ENCODE measurements around the gene NTRK3. TPM values are rescaled to one million over a fixed set of nuclear protein-coding genes. Genes with fewer than 3 reads are reported as not detected.

Gene NTRK3
- total RNA-seq, 1 experiment from 2014 or later, result not detected

DNA sequence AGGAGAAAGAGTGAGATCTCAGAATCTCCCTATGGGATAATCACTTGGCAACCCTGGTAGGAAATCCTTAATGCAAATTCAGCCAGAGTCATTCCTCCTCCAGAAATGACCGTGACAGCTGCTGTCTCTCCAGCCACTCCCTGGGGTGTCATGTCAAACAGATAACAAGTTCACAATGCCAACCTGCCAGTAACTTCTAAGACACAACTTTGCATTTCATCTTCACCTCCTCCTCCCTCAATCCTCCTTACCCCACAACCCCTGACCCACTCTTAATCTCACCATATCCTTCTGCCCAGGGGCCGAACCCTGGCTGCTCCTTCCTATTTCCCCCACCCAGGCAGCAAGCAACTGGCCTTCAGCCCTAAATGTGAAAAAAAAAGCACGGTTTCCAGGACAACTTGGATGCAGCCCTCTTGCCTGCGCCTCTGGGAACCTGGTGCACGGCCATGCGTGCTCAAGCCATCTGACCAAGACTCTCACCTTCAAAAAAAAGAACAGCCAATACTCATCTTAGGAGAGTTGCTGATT is 166.0 kb downstream of the NTRK3 start:
- intact Hi-C loops (cut with micrococcal nuclease), result no loop called here
- ChIA-PET POLR2A (no interaction called here), CTCF (interaction anchor here (0.7 kb wide), 1 partner anchor 445 kb away, joined by 4 read pairs; no protein-coding TSS in a partner anchor)
- Mint-ChIP-seq H3K9me3 (ENCODE audit: unreplicated experiment) (peaks cover 21% of the 10 kb centered on the region), H3K27me3 (ENCODE audit: insufficient read depth, unreplicated experiment) (no peaks in the 10 kb centered on the region), H3K36me3 (ENCODE audit: insufficient read depth, unreplicated experiment) (no peaks in the 10 kb centered on the region), H3K27ac (ENCODE audit: low read depth, unreplicated experiment) (no peak overlapping the region), H3K4me3 (ENCODE audit: unreplicated experiment) (no peak overlapping the region), H3K4me1 (ENCODE audit: insufficient read depth, unreplicated experiment) (no peaks in the 10 kb centered on the region)
- TF ChIP-seq, protein P1, sequence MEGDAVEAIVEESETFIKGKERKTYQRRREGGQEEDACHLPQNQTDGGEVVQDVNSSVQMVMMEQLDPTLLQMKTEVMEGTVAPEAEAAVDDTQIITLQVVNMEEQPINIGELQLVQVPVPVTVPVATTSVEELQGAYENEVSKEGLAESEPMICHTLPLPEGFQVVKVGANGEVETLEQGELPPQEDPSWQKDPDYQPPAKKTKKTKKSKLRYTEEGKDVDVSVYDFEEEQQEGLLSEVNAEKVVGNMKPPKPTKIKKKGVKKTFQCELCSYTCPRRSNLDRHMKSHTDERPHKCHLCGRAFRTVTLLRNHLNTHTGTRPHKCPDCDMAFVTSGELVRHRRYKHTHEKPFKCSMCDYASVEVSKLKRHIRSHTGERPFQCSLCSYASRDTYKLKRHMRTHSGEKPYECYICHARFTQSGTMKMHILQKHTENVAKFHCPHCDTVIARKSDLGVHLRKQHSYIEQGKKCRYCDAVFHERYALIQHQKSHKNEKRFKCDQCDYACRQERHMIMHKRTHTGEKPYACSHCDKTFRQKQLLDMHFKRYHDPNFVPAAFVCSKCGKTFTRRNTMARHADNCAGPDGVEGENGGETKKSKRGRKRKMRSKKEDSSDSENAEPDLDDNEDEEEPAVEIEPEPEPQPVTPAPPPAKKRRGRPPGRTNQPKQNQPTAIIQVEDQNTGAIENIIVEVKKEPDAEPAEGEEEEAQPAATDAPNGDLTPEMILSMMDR (IDR thresholded peaks at IDR 0.05; ENCODE audit: unreplicated experiment), result no peak
- DNase-seq (ENCODE audit: unreplicated experiment), result no peak
- BruUV-seq (replicated peaks), result no TSS peak

GRCh38 chr15:88089731-88090130 is 166.8 kb downstream of the NTRK3 start:
- intact Hi-C loops (cut with micrococcal nuclease), result no loop called here

DNA sequence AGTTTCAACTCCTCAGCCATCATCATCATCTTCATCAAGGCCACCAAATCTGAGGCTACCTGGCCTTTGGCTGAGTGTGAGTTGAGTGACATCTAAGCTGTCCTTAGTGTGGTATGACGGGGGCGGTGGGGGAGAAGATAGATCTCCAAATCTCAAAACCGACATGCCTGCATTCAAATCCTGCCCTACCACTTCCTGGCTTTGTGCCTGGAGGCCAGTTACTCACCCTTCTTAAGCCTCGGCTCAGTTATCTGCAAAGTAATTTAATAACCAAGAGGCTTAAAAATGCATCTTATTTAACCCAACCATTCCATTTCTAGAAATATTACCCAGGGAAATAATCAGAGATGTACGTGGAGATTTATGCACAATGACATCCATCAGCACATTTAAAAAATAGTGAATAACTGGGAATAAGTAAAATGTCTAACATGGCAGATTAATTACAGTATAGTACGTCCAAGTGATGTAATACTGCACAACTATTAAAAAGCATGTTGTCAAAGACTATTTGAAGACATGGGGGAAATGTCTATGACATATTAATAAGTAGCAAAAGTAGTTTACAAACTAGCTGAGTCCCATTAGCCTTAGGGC is 167.4 kb downstream of the NTRK3 start:
- no peak overlapping the region for H3K4me3 Mint-ChIP-seq (ENCODE audit: unreplicated experiment)
- H3K9me3 Mint-ChIP-seq (ENCODE audit: unreplicated experiment), result peaks cover 25% of the 10 kb centered on the region
- H3K27me3 Mint-ChIP-seq (ENCODE audit: insufficient read depth, unreplicated experiment), result no peaks in the 10 kb centered on the region
- no peak for DNase-seq (ENCODE audit: unreplicated experiment)
- TF ChIP-seq, protein P1 (IDR thresholded peaks at IDR 0.05; ENCODE audit: unreplicated experiment), result no peak
- intact Hi-C loops (cut with micrococcal nuclease), result no loop called here
- H3K4me1 Mint-ChIP-seq (ENCODE audit: insufficient read depth, unreplicated experiment), result no peaks in the 10 kb centered on the region
- ChIA-PET CTCF (no interaction called here), POLR2A (no interaction called here)
- no TSS peak for BruUV-seq (replicated peaks)
- H3K36me3 Mint-ChIP-seq (ENCODE audit: insufficient read depth, unreplicated experiment), result no peaks in the 10 kb centered on the region
- H3K27ac Mint-ChIP-seq (ENCODE audit: low read depth, unreplicated experiment), result no peak overlapping the region

More at GRCh38 chr15:88089731-88090130, 166.8 kb downstream of the NTRK3 start:
- ChIA-PET CTCF (no interaction called here), POLR2A (no interaction called here)
- Mint-ChIP-seq H3K27ac (ENCODE audit: low read depth, unreplicated experiment) (no peak overlapping the region), H3K4me1 (ENCODE audit: insufficient read depth, unreplicated experiment) (no peaks in the 10 kb centered on the region), H3K9me3 (ENCODE audit: unreplicated experiment) (peaks cover 22% of the 10 kb centered on the region), H3K27me3 (ENCODE audit: insufficient read depth, unreplicated experiment) (no peaks in the 10 kb centered on the region), H3K36me3 (ENCODE audit: insufficient read depth, unreplicated experiment) (no peaks in the 10 kb centered on the region), H3K4me3 (ENCODE audit: unreplicated experiment) (no peak overlapping the region)
- BruUV-seq (replicated peaks), result no TSS peak
- DNase-seq (ENCODE audit: unreplicated experiment), result no peak
- TF ChIP-seq, protein P1 (IDR thresholded peaks at IDR 0.05; ENCODE audit: unreplicated experiment), result no peak

- Mint-ChIP-seq H3K4me3 (ENCODE audit: unreplicated experiment) (no peak overlapping the region), H3K9me3 (ENCODE audit: unreplicated experiment) (peaks cover 13% of the 10 kb centered on the region), H3K27ac (ENCODE audit: low read depth, unreplicated experiment) (no peak overlapping the region), H3K27me3 (ENCODE audit: insufficient read depth, unreplicated experiment) (no peaks in the 10 kb centered on the region), H3K4me1 (ENCODE audit: insufficient read depth, unreplicated experiment) (no peaks in the 10 kb centered on the region), H3K36me3 (ENCODE audit: insufficient read depth, unreplicated experiment) (peaks cover 4% of the 10 kb centered on the region)
- CTCF ChIA-PET, result no interaction called here
- intact Hi-C loops (cut with micrococcal nuclease), result no loop called here
- no TSS peak for BruUV-seq (replicated peaks)
- TF ChIP-seq, protein P1 (IDR thresholded peaks at IDR 0.05; ENCODE audit: unreplicated experiment), result no peak
- DNase-seq (ENCODE audit: unreplicated experiment), result no peak
- POLR2A ChIA-PET, result no interaction called here
Measured at GRCh38 chr15:88083811-88084760, 172.5 kb downstream of the NTRK3 start.

All from MCF 10A (cell line).